ENCODE data around the gene OR8J3.

DNA sequence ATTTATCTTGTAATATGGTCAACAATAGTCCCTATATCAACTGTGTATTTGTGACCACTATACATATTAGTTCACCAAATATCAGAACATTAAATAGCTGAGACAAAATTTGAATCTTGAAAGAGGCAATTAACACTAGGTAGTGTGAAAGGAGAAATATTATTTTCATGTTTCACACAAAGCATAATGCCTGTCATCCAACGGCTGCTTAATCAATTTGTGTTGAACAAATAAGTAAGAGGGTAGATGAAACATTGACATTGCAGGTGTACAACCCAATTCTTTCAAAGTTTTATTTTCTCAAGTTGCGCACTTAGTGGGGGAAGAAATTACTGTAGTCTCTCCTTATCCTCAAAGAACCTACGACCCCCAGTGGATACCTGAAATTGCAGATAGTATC is 50.3 kb downstream of the OR8J3 start:
- TF ChIP-seq, protein P1, sequence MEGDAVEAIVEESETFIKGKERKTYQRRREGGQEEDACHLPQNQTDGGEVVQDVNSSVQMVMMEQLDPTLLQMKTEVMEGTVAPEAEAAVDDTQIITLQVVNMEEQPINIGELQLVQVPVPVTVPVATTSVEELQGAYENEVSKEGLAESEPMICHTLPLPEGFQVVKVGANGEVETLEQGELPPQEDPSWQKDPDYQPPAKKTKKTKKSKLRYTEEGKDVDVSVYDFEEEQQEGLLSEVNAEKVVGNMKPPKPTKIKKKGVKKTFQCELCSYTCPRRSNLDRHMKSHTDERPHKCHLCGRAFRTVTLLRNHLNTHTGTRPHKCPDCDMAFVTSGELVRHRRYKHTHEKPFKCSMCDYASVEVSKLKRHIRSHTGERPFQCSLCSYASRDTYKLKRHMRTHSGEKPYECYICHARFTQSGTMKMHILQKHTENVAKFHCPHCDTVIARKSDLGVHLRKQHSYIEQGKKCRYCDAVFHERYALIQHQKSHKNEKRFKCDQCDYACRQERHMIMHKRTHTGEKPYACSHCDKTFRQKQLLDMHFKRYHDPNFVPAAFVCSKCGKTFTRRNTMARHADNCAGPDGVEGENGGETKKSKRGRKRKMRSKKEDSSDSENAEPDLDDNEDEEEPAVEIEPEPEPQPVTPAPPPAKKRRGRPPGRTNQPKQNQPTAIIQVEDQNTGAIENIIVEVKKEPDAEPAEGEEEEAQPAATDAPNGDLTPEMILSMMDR (IDR thresholded peaks at IDR 0.05) = no peak
- TF ChIP-seq POLR2A (IDR thresholded peaks at IDR 0.05) (no peak), EP300 (IDR thresholded peaks at IDR 0.05) (no peak)

Measured in suprapubic skin (tissue), 3 donors.